Heart left ventricle (tissue), 16 donors: ENCODE data around the gene NYAP1. TPM values are rescaled to one million over a fixed set of nuclear protein-coding genes. Genes with fewer than 3 reads are reported as not detected.
A peak's percentile ranks its signal among the peaks of the same experiment; 100 is the strongest.
"Not testable (repeated sequence)": the region's sequence is repeated elsewhere in the genome, so short reads cannot be mapped to it uniquely, and the experiment has no call there.

ENCODE experiments used
- ATAC-seq, 4 donors: fragments of 200-7000 bp; cut with Tn5 transposase; one replicate each; pipeline ENCODE4 v1.9.1; 2020 to 2022; ENCODE audit warnings: moderate library complexity in 4 of 4, mild to moderate bottlenecking in 3 of 4, moderate number of reproducible peaks in 1 of 4
- DNase-seq, 5 donors: peaks; one replicate each; pipeline ENCODE4 v3.0.0-alpha.2; 2020
- H3K27ac ChIP-seq, 12 donors: fragments of 200-600 bp; sonication (generic) in 4 of 12; one replicate each; pipeline versions ENCODE4 v1.5.0 to v1.8.0; 2016 to 2022; ENCODE audit warnings: mild to moderate bottlenecking in 2 of 12
- H3K27me3 ChIP-seq, 9 donors: fragments of 200-600 bp; sonication (generic) in 2 of 9; one replicate each; pipeline versions ENCODE4 v1.5.1 to v1.8.0; 2016 to 2022; ENCODE audit warnings: mild to moderate bottlenecking in 3 of 9
- H3K36me3 ChIP-seq, 9 donors: fragments of 200-600 bp; sonication (generic) in 2 of 9; one replicate each; pipeline versions ENCODE4 v1.5.0 to v1.8.0; 2018 to 2022; ENCODE audit warnings: mild to moderate bottlenecking in 2 of 9
- H3K4me1 ChIP-seq, 12 donors: fragments of 200-600 bp; sonication (generic) in 4 of 12; one replicate each; pipeline versions ENCODE4 v1.5.0 to v1.8.0; 2016 to 2022; ENCODE audit warnings: mild to moderate bottlenecking in 3 of 12
- H3K4me3 ChIP-seq, 12 donors: fragments of 200-600 bp; sonication (generic) in 4 of 12; one replicate each; pipeline versions ENCODE4 v1.5.0 to v1.8.0; 2017 to 2022; ENCODE audit warnings: mild to moderate bottlenecking in 9 of 12, moderate library complexity in 4 of 12
- H3K9me3 ChIP-seq, 12 donors: fragments of 200-600 bp; sonication (generic) in 4 of 12; one replicate each; pipeline versions ENCODE4 v1.5.0 to v1.8.0; 2016 to 2022; ENCODE audit warnings: mild to moderate bottlenecking in 1 of 12
- POLR2A ChIP-seq, 2 donors: fragments of 450-650 bp; IDR thresholded peaks; one replicate each; pipeline ENCODE4 v1.6.1; 2017; ENCODE audit warnings: antibody characterized with exemption in 2 of 2, mild to moderate bottlenecking in 2 of 2, moderate library complexity in 2 of 2
- whole genome bisulfite sequencing, 4 donors: extraction: QIAGEN DNeasy Blood & Tissue Kit in 2 of 4; methylation state at CpG; one replicate each; pipeline versions ENCODE4 v1.1.5 to v1.1.7; 2013 to 2018; 5-methylcytosine and 5-hydroxymethylcytosine counted together
- intact Hi-C, 10 donors: fragments of 100-400 bp; cut with DNase I; formaldehyde crosslinking; loops; one replicate each; pipeline versions ENCODE4 v1.11.1 to v1.14.2; 2022
- polyA plus RNA-seq, 2 donors: library from polyadenylated mRNA; stranded (reverse); fragments of 200-250 nt; gene quantifications; one replicate each; pipeline ENCODE4 v1.2.3, GENCODE V29; 2013
- total RNA-seq, 9 donors: library from RNA; depleted of rRNA in 2 of 9; stranded (reverse); fragments of >200 nt in 2 of 9; fragmentation: NEBNext Ultra II Directional in 3 of 9; extraction: Animal tissue kit (Norgen Biotek cat#: 25700) in 3 of 9; gene quantifications; one replicate each; pipeline versions ENCODE4 v1.1.0 to v1.2.4, GENCODE V29; 2016 to 2023
- TF ChIP-seq, protein P1 (sequence below), 12 donors: fragments of 200-600 bp; sonication (generic) in 4 of 12; IDR thresholded peaks; one replicate each; pipeline versions ENCODE4 v1.5.0 to v1.8.0; 2018 to 2022; ENCODE audit warnings: antibody characterized with exemption in 12 of 12, mild to moderate bottlenecking in 5 of 12
- donor health status: ischemic (EF 13 %, LVEDD 7.1; RV severe dilation, severe dysfunction).
- donor health status: healthy with polysubstance abuse.
- donor health status: DM: no; HTN: yes; CAD: no.
- donor health status: DM: no; HTN: no; CAD: no.
- donor health status: ischemic (EF 25% LVEDD 6.9; RV normal size, moderate dysfunction).
- donor health status: ischemic (EF 25% LVEDD 5.7; RV mildly dilated, moderate dysfunction).
- donor health status: healthy.
- donor health status: DM: yes; HTN: yes; CAD: no.
- donor health status: ischemic (EF 35%, LVEDD 5.7; RV mildly dilated, moderate dysfunction).
- donor health status: nonischemic (EF 11% LVEDD 7.7; RV severe dilation, severe dysfunction).
- donor health status: DM: yes; HTN: yes; CAD: no.
- donor health status: PGD.
- donor health status: ischemic (EF 29% LVEDD 5.4; RV normal size, mild dysfunction).
- donor health status: nonischemic (EF 23%, LVEDD 6.1; RV moderate dilation, normal function).

The NYAP1 gene
- total and polyA plus RNA-seq, 11 donors = 0.16 to 1.1 (median 0.40) TPM; not detected in 3

DNA sequence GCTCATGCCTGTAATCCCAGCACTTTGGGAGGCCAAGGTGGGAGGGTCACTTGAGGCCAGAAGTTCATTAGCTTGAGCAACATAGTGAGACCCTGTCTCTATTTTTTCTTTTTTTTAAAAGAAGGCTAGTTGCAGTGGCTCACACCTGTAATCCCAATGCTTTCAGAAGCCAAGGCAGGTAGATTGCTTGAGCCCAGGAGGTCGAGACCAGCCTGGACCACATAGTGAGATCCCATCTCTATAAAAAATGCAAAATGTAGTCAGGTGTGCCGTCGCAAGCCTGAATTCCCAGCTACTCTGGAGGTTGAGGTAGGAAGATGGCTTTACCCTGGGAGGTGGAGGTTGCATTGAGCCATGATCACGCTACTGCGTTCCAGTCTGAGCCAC lies 7.5 kb downstream of the NYAP1 start:
- no peak overlapping the region for H3K27ac ChIP-seq
- peaks cover 0 to 14% (median 8%) of the 10 kb centered on the region in 12 donors for H3K4me1 ChIP-seq
- ATAC-seq (no peak), DNase-seq (no peak)
- TF ChIP-seq POLR2A (IDR thresholded peaks at IDR 0.05) = no peak
- TF ChIP-seq, protein P1, sequence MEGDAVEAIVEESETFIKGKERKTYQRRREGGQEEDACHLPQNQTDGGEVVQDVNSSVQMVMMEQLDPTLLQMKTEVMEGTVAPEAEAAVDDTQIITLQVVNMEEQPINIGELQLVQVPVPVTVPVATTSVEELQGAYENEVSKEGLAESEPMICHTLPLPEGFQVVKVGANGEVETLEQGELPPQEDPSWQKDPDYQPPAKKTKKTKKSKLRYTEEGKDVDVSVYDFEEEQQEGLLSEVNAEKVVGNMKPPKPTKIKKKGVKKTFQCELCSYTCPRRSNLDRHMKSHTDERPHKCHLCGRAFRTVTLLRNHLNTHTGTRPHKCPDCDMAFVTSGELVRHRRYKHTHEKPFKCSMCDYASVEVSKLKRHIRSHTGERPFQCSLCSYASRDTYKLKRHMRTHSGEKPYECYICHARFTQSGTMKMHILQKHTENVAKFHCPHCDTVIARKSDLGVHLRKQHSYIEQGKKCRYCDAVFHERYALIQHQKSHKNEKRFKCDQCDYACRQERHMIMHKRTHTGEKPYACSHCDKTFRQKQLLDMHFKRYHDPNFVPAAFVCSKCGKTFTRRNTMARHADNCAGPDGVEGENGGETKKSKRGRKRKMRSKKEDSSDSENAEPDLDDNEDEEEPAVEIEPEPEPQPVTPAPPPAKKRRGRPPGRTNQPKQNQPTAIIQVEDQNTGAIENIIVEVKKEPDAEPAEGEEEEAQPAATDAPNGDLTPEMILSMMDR (IDR thresholded peaks at IDR 0.05) = no peak
- H3K9me3 ChIP-seq = no peaks in the 10 kb centered on the region
- intact Hi-C loops = no loop called here
- peaks cover 0 to 9% (median 0%) of the 10 kb centered on the region in 9 donors for H3K27me3 ChIP-seq
- no peak overlapping the region for H3K4me3 ChIP-seq
- H3K36me3 ChIP-seq = no peaks in the 10 kb centered on the region
- 96 to 99% (median 97%) methylated on average over 5 of the region's 5 CpGs for WGBS, 4 donors

DNA sequence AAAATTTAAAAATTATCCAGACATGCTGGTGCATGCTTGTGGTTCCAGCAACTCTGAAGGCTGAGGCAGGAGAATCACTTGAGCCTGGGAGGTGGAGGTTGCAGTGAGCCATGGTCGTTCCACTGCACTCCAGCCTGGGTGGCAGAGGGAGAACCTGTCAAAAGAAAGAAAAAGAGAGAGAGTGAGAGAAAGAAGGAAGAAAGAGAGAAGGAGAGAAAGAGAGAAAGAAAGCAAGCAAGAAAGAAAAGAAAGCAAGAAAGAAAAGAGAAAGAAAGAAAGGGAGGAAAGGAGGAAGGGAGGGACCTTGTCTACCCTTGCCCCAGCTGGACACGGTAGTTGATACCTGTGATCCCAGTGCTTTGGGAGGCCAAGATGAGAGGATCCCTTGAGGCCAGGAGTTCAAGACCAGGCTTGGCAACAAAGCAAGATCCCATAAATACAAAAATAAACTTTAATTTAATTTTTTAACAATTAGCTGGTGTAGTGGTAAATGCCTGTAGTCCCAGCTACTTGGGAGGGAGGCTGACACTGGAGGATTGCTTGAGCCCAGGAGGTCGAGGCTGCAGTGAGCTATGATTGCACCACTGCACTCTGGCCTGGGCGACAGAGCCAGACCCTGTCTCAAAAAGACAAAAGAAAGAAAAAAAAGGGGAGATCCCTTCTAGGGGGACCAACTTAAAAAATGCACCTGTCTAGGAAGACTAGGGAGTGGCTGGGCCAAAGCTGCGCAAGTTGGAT lies 9.2 kb downstream of the NYAP1 start:
- Histone ChIP-seq H3K36me3 (no peaks in the 10 kb centered on the region), H3K27ac (no peak overlapping the region), H3K4me1 (peaks cover 0 to 14% (median 8%) of the 10 kb centered on the region in 12 donors), H3K9me3 (no peaks in the 10 kb centered on the region), H3K4me3 (peak overlapping the region; percentile 23 to 56 (median 46)), H3K27me3 (peaks cover 0 to 9% (median 0%) of the 10 kb centered on the region in 9 donors)
- intact Hi-C loops = no loop called here
- TF ChIP-seq, protein P1 (IDR thresholded peaks at IDR 0.05) = no peak
- TF ChIP-seq POLR2A (IDR thresholded peaks at IDR 0.05) = no peak
- 88 to 90% (median 89%) methylated on average over 5 of the region's 5 CpGs for WGBS, 4 donors
- no peak for DNase-seq
- no peak for ATAC-seq

DNA sequence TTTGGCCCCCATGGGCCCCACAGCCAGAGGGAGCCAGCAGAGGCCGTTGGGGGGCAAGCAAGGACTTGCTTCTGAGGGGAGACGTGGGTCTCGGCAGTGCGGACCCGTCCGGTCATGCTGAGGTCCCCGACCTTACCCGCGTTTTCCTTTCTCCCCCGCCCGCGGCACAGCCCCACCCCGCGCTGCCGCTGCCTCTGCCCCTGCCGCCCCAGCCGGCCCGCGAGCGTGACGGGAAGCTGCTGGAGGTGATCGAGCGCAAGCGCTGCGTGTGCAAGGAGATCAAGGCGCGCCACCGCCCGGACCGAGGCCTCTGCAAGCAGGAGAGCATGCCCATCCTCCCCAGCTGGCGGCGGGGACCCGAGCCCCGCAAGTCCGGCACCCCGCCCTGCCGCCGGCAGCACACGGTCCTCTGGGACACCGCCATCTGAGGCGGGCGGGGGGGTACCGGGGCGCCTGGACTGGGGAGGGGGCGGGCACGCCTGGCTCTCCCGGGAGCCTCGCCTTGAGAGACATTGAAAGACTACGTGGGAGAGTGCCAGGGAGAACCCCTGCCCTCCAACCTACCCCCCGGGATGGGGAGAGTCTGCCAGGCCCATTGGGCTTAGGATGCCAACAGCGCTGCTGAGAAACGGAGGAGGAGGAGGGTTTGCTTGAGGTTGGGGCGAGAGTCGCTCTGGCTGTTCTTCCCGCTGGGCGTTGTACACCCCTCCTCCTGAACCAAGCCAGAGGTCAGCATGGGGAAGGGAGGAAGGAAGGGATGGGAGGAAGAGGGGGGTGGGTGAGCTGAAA lies 9.9 kb downstream of the NYAP1 start:
- ATAC-seq (peak in 3 of 4 donors; percentile 56 to 69 (median 62)), DNase-seq (peak in 3 of 5 donors; percentile 23 to 78 (median 60))
- TF ChIP-seq, protein P1 (IDR thresholded peaks at IDR 0.05) = peak in 2 of 12 donors; percentile 6 to 31
- no peak for TF ChIP-seq POLR2A (IDR thresholded peaks at IDR 0.05)
- Histone ChIP-seq H3K9me3 (no peaks in the 10 kb centered on the region), H3K4me3 (peak overlapping the region; percentile 23 to 56 (median 46)), H3K36me3 (no peaks in the 10 kb centered on the region), H3K4me1 (peaks cover 0 to 14% (median 8%) of the 10 kb centered on the region in 12 donors), H3K27me3 (peaks cover 0 to 9% (median 0%) of the 10 kb centered on the region in 9 donors), H3K27ac (no peak overlapping the region)
- WGBS, 4 donors = 9 to 12% (median 12%) methylated on average over 21 to 56 of the region's 56 CpGs
- intact Hi-C loops = no loop called here

DNA sequence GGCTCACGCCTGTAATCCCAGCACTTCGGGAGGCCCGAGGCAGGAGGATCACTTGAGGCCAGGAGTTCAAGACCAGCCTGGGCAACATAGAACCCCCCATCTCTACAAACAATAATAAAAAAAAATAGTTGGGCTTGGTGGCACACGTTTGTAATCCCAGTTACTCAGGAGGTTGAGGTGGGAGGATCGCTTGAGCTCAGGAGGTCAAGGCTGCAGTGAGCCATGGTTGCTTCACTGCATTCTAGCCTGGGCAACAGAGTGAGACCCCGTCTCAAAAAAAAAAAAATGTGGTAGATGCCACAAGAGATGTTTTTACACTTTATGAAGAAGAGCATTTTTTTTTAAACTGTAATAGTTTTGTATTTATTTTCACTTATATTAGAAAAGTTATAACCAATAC lies 12.8 kb downstream of the NYAP1 start:
- Histone ChIP-seq H3K9me3 (no peaks in the 10 kb centered on the region), H3K4me3 (no peak overlapping the region), H3K4me1 (peaks cover 0 to 14% (median 8%) of the 10 kb centered on the region in 12 donors), H3K36me3 (no peaks in the 10 kb centered on the region), H3K27ac (no peak overlapping the region), H3K27me3 (peaks cover 0 to 9% (median 0%) of the 10 kb centered on the region in 9 donors)
- TF ChIP-seq POLR2A (IDR thresholded peaks at IDR 0.05) = no peak
- TF ChIP-seq, protein P1 (IDR thresholded peaks at IDR 0.05) = no peak
- WGBS, 4 donors = 79 to 91% (median 86%) methylated on average over 6 of the region's 6 CpGs
- no peak for ATAC-seq
- DNase-seq = peak in 1 of 5 donors; percentile 0
- intact Hi-C loops = no loop called here

DNA sequence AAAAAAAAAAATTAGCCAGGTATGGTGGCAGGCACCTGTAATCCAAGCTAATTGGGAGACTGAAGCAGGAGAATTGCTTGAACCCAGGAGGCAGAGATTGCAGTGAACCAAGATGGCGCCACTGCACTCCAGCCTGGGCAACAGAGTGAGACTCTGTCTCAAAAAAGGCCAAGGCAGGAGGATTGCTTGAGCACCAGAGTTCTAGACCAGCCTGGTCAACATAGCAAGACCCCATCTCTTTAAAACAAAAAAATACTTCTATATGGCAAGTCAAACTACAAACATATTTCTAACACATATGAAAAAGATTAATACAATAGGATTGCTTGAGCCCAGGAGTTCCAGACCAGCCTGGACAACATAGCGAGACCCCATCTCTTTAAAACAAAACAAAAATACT lies 17.0 kb downstream of the NYAP1 start:
- H3K9me3 ChIP-seq, ATAC-seq, H3K4me1 ChIP-seq, intact Hi-C loops, H3K4me3 ChIP-seq, H3K27me3 ChIP-seq, H3K27ac ChIP-seq, DNase-seq, H3K36me3 ChIP-seq: not testable (repeated sequence)
- WGBS, 4 donors = 89 to 97% (median 94%) methylated on average over 2 of the region's 2 CpGs

- 90 to 98% (median 95%) methylated on average over 3 of the region's 3 CpGs for WGBS, 4 donors
- intact Hi-C loops, DNase-seq, H3K9me3 ChIP-seq, H3K4me3 ChIP-seq, H3K4me1 ChIP-seq, ATAC-seq, H3K27ac ChIP-seq, H3K36me3 ChIP-seq, H3K27me3 ChIP-seq: not testable (repeated sequence)
These were observed 20.3 kb downstream of the NYAP1 start for GRCh38 chr7:100504031-100504430.
